ENCODE results near the gene RPL12. TPM values are rescaled to one million over a fixed set of nuclear protein-coding genes. Genes with fewer than 3 reads are reported as not detected.

The RPL12 gene
- total and polyA plus RNA-seq, 2 of the 13 experiments (the other 11 are each of a cell fraction or from before 2014, with no cell fraction given) = 1,551 to 2,590 TPM

DNA sequence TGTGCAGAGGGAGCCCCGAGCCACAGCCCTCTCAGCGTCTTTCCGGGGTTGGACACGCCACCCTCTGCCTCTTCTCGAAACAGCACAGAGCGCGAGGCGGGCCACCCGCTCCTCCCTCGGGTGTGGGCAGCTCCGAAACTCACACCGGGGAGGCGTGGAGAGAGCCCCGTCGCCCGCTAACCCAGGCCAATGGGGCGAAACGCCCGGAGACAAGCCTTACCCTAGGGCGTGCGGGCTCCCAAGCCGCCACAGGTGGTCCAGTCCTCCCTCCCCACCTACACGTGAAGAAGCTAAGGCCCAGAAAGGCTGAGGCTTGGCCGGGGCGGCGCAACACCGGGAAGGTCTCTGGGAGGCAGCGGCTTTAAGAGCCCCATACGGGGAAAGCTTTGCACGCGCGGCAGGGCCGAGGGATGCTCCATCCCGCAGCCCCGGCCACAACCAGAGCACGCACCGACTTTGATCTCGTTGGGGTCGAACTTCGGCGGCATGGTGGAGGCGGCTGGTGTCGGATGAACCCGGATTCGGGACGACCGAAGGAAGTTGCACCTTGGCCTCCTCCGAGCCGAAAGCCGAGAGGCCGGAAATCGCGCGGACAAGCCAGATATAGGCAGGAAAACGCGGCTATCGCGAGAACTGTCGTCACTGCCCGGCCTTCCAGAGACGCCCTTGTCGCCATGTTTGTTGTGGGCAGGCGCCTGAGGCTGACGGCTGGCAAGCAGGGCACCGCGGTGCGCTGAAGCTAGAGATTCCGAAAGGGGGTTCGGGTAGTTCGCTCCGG lies at the start of gene RPL12, which contains the start of gene LRSAM1 (continued):
- TF ChIP-seq, protein P1, sequence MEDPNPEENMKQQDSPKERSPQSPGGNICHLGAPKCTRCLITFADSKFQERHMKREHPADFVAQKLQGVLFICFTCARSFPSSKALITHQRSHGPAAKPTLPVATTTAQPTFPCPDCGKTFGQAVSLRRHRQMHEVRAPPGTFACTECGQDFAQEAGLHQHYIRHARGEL (CRISPR knock-in tag; IDR thresholded peaks at IDR 0.05) = no peak
- TF ChIP-seq BHLHE40 (IDR thresholded peaks at IDR 0.05; ENCODE audit: low read length) (no peak), ZNF3 (CRISPR knock-in tag; IDR thresholded peaks at IDR 0.05) (no peak), EED (CRISPR knock-in tag; IDR thresholded peaks at IDR 0.05) (0 out of 2 replicates have a peak, but pooled peaks have one; percentile 67), ZNF510 (CRISPR knock-in tag; IDR thresholded peaks at IDR 0.05; ENCODE audit: low read depth) (peak; percentile 95), ZNF720 (CRISPR knock-in tag; IDR thresholded peaks at IDR 0.05) (no peak), KAT8 (CRISPR knock-in tag; IDR thresholded peaks at IDR 0.05) (peak; percentile 89), YEATS4 (CRISPR knock-in tag; IDR thresholded peaks at IDR 0.05; ENCODE audit: borderline replicate concordance) (peak; percentile 88; the same call in 1 of the 2 replicates), RBFOX2 (IDR thresholded peaks at IDR 0.05; ENCODE audit: low read depth, low read length) (peak; percentile 99), NR3C1 (CRISPR knock-in tag; IDR thresholded peaks at IDR 0.05) (no peak), ZNF431 (CRISPR knock-in tag; IDR thresholded peaks at IDR 0.05; ENCODE audit: borderline replicate concordance, low read depth) (0 out of 2 replicates have a peak, but pooled peaks have one; percentile 46)
- TF ChIP-seq, protein P2, sequence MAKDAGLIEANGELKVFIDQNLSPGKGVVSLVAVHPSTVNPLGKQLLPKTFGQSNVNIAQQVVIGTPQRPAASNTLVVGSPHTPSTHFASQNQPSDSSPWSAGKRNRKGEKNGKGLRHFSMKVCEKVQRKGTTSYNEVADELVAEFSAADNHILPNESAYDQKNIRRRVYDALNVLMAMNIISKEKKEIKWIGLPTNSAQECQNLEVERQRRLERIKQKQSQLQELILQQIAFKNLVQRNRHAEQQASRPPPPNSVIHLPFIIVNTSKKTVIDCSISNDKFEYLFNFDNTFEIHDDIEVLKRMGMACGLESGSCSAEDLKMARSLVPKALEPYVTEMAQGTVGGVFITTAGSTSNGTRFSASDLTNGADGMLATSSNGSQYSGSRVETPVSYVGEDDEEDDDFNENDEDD (CRISPR knock-in tag; IDR thresholded peaks at IDR 0.05; ENCODE audit: borderline replicate concordance) = peak; percentile 55; the same call in 1 of the 2 replicates
- TF ChIP-seq, protein P3, sequence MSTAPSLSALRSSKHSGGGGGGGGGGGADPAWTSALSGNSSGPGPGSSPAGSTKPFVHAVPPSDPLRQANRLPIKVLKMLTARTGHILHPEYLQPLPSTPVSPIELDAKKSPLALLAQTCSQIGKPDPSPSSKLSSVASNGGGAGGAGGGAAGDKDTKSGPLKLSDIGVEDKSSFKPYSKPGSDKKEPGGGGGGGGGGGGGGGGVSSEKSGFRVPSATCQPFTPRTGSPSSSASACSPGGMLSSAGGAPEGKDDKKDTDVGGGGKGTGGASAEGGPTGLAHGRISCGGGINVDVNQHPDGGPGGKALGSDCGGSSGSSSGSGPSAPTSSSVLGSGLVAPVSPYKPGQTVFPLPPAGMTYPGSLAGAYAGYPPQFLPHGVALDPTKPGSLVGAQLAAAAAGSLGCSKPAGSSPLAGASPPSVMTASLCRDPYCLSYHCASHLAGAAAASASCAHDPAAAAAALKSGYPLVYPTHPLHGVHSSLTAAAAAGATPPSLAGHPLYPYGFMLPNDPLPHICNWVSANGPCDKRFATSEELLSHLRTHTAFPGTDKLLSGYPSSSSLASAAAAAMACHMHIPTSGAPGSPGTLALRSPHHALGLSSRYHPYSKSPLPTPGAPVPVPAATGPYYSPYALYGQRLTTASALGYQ (CRISPR knock-in tag; IDR thresholded peaks at IDR 0.05) = 0 out of 2 replicates have a peak, but pooled peaks have one; percentile 27
- TF ChIP-seq, protein P4, sequence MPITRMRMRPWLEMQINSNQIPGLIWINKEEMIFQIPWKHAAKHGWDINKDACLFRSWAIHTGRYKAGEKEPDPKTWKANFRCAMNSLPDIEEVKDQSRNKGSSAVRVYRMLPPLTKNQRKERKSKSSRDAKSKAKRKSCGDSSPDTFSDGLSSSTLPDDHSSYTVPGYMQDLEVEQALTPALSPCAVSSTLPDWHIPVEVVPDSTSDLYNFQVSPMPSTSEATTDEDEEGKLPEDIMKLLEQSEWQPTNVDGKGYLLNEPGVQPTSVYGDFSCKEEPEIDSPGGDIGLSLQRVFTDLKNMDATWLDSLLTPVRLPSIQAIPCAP (CRISPR knock-in tag; IDR thresholded peaks at IDR 0.05; ENCODE audit: low read depth) = no peak
- TF ChIP-seq, protein P5, sequence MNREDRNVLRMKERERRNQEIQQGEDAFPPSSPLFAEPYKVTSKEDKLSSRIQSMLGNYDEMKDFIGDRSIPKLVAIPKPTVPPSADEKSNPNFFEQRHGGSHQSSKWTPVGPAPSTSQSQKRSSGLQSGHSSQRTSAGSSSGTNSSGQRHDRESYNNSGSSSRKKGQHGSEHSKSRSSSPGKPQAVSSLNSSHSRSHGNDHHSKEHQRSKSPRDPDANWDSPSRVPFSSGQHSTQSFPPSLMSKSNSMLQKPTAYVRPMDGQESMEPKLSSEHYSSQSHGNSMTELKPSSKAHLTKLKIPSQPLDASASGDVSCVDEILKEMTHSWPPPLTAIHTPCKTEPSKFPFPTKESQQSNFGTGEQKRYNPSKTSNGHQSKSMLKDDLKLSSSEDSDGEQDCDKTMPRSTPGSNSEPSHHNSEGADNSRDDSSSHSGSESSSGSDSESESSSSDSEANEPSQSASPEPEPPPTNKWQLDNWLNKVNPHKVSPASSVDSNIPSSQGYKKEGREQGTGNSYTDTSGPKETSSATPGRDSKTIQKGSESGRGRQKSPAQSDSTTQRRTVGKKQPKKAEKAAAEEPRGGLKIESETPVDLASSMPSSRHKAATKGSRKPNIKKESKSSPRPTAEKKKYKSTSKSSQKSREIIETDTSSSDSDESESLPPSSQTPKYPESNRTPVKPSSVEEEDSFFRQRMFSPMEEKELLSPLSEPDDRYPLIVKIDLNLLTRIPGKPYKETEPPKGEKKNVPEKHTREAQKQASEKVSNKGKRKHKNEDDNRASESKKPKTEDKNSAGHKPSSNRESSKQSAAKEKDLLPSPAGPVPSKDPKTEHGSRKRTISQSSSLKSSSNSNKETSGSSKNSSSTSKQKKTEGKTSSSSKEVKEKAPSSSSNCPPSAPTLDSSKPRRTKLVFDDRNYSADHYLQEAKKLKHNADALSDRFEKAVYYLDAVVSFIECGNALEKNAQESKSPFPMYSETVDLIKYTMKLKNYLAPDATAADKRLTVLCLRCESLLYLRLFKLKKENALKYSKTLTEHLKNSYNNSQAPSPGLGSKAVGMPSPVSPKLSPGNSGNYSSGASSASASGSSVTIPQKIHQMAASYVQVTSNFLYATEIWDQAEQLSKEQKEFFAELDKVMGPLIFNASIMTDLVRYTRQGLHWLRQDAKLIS (CRISPR knock-in tag; IDR thresholded peaks at IDR 0.05) = peak; percentile 77
- TF ChIP-seq, protein P6, sequence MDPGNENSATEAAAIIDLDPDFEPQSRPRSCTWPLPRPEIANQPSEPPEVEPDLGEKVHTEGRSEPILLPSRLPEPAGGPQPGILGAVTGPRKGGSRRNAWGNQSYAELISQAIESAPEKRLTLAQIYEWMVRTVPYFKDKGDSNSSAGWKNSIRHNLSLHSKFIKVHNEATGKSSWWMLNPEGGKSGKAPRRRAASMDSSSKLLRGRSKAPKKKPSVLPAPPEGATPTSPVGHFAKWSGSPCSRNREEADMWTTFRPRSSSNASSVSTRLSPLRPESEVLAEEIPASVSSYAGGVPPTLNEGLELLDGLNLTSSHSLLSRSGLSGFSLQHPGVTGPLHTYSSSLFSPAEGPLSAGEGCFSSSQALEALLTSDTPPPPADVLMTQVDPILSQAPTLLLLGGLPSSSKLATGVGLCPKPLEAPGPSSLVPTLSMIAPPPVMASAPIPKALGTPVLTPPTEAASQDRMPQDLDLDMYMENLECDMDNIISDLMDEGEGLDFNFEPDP (CRISPR knock-in tag; conservative IDR thresholded peaks at IDR 0.05) = no peak
- TF ChIP-seq, protein P7, sequence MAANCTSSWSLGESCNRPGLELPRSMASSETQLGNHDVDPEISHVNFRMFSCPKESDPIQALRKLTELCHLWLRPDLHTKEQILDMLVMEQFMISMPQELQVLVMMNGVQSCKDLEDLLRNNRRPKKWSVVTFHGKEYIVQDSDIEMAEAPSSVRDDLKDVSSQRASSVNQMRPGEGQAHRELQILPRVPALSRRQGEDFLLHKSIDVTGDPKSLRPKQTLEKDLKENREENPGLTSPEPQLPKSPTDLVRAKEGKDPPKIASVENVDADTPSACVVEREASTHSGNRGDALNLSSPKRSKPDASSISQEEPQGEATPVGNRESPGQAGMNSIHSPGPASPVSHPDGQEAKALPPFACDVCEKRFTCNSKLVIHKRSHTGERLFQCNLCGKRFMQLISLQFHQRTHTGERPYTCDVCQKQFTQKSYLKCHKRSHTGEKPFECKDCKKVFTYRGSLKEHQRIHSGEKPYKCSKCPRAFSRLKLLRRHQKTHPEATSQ (CRISPR knock-in tag; IDR thresholded peaks at IDR 0.05; ENCODE audit: borderline replicate concordance) = 0 out of 2 replicates have a peak, but pooled peaks have one; percentile 38

Data from HepG2 (cell line).